Measurements from ENCODE around the gene INHBE.
"Not testable (repeated sequence)": the region's sequence is repeated elsewhere in the genome, so short reads cannot be mapped to it uniquely, and the experiment has no call there.

INHBE gene

GRCh38 chr12:57454566-57455373 is at the start of gene INHBE:
INHBE (plus strand) TSS chr12:57455307; CDS start chr12:57455537, 230 bp downstream.
- DNase-seq, result no peak

DNA sequence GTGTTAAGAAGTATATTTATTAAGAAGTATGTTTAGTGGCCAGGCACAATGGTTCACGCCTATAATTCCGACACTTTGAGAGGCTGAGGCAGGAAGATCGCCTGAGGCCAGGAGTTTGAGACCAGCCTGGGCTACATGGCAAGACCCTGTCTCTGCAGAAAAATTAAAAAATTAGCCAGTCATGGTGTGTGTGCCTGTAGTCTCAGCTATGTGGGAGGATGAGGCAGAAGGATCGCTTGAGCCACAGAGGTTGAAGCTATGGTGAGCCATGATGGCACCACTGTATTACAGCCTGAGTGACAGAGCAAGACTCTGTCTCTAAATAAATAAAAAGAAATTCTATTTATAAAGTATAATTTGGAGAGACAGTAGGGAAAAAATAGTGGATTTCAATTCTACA is 44.6 kb upstream of the INHBE start:
- no peak for DNase-seq

DNA sequence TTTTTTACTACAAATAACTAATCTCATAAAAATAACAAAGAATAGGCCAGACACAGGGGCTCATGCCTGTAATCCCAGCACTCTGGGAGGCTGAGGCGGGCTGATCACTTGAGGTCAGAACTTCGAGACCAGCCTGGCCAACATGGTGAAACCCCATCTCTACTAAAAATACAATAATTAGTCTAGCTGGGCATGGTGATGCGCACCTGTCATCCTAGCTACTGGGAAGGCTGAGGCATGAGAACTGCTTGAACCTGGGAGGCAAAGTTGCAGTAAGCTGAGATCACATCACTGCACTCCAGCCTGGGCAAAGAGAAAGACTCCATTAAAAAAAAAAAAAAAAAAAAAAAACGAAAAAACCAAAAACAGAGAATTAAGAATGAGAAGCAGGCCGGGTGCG is 40.9 kb upstream of the INHBE start:
- not testable (repeated sequence) for DNase-seq

DNA sequence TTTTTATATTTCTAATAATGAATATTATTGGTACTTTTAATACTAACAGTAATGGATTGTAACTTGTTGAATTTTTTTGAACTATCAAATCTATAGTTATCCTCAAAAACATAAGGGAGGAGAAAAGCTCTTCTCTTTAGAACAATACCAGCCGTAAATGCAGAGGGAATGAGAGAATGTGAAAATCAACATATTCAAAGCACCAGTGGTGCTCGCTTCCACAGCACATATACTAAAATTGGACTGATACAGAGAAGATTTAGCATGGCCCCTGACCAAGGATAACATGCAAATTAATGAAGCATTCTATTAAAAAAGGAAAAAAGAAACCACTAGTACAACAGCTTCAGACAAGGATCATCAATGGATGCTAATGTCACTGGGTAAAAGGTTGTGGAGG is 40.0 kb upstream of the INHBE start:
- no peak for DNase-seq

DNA sequence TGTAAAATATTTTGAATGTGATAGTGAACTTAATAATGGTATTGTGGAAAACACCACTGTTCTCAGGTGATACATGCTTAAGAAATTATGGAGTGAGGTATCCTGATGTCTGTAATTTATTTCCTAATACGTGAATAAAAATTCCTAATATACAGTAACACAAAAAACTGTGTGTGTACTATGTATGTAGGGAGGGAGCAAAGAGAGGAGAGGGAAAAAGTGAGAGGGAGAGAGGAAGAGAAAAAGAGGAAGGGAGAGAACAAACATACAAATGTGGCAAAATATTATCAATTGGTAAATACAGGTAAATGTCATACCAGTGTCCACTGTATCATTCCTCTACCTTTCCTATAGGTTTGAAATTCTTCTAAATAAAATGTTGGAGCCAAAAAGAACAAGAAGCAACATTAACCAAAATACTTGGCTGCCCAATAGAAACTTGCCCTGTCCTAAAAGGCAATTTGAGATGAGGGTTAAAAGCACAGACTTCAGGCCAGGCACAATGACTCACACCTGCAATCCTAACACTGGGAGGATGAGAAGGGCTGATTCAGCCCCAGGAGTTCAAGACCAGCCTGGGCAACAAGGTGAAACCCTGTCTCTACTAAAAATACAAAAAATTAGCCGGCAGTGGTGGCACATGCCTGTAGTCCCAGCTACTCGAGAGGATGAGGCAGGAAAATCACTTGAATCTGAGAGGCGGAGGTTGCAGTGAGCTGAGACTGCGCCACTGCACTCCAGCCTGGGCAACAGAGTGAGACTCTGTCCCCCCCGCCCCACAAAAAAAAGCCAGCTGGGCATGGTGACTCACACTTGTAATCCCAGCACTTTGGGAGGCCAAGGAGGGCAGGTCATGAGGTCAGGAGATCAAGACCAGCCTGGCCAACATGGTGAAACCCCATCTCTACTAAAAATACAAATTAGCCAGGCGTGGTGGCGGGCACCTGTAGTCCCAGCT is 38.8 kb upstream of the INHBE start:
- no peak for DNase-seq

DNA sequence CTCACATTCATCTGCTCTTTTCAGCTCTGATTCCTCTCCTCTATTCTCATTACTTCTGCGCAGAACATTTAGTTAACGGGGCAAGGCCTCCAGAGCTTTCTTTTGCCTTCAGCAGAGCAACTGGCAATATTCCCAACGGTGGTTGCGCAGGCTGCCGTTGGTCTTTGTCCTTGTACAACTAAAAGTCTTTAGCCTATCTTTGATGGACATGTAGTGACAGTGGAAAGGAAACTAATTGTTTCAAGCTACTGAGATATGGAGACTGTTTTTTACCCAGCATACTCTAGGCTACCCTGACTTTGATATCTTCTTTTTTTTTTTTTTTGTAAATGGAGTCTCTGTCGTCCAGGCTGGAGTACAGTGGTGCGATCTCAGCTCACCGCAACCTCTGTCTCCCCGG is 36.9 kb upstream of the INHBE start:
- no peak for DNase-seq

GRCh38 chr12:57419495-57419894 is 35.6 kb upstream of the INHBE start:
- no peak for DNase-seq

- no peak for DNase-seq
Observed at GRCh38 chr12:57420482-57420881, 34.6 kb upstream of the INHBE start.

GRCh38 chr12:57426948-57427347 is 28.2 kb upstream of the INHBE start:
- DNase-seq, result not testable (repeated sequence)

- DNase-seq, result no peak
Observed at GRCh38 chr12:57428965-57429364, 26.1 kb upstream of the INHBE start.

DNA sequence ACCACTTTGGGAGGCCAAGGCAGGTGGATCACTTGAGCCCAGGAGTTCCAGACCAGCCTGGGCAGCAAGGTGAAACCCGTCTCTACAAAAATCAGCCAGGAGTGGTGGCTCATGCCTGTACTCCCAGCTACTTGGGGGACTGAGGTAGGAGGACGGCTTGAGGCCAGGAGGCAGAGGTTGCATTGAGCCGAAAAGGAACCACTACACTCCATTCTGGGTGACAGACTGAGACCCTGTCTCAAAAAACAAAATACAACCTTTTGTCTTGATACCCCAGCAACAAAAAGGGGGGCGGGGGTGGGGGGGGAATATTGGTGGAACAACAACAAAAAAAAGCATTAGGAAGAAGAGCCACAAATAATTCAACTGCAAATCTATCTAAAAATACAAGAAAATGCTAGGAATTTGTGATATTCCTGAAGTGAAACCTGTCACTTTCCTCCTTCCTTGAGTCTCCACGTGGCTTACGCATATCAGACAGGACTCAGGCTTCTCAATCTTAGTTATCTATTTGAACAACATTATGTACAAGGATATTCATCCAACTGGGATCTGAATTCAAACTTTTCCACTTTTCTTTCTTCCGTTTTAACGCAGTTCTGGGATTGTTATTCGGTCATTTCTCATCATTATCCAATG is 25.5 kb upstream of the INHBE start:
- DNase-seq, result no peak

DNA sequence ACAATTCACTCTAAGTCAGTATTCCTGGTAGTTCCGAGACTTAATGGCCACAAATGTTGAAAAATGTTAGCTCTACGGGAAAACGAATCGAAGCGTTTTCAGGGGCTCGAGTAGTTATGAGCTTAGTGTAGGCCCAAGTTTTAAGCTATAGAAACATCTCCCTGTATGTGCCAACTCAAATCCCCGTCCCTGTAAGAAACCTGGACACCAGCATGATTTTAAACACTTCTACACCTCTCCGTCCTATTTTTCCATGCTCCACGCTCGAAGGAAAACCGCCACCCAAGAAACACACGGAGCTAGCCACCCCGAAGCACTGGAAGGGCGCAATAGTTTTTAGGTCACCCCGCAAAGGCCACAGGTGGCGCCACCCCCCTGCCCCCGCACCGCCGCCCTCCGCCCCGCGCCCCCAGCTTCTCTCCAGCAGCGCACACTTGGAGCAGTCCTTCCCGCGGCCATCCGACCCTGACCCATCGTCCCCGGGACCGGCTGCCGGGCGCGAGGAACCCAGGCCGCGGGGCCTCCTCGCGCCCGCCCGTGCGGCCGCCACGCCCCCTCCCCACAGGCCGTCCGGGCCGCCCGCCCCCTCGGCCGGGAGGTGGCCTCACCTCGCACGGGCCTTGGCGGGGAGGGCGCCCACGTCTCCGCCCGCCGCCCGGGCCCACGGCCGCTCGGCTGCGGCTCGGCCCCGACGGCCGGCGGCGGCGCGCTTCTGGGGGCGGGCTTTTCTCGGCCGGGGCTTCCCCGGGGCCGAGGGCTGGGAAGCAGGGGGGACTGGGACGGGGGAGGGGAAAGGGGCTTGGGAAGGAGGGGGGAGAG is 24.8 kb upstream of the INHBE start:
- DNase-seq, result no peak

DNA sequence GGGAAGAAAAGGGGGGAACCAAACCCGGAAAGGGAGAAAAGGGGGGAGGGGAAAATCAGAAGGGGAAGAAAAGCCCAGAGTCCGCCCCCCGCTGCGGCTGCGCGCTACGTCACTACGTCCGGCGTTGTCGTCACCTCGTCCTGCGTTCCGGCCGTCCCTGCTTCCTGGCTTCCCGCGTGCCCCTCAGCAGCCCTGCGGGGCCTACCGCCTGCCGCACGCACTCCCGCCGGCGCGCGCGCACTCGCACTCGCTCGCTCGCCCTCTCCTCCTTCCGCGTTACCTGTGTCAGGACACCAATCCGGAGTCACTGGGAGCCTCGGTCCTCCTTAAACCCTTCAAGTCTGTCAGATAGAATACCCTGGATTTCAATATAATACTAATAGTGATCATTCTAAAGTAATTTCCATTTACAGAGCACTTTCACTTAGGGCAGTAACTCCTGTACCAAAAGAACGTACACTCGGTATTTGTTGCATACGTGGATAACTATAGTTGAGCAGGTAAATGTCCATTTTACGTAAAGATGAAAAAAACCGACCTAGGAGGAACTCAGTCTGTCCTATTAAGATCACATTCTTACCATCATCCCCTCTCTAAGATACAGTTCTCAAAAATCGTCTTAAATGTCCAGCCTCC is 24.1 kb upstream of the INHBE start, which contains the start of gene R3HDM2:
Gene R3HDM2, minus strand, starts transcription at position 113 of the 636 bp plus-strand sequence. CDS start 120,615 bp downstream, outside the sequence.
- peak; percentile 98 for DNase-seq

DNA sequence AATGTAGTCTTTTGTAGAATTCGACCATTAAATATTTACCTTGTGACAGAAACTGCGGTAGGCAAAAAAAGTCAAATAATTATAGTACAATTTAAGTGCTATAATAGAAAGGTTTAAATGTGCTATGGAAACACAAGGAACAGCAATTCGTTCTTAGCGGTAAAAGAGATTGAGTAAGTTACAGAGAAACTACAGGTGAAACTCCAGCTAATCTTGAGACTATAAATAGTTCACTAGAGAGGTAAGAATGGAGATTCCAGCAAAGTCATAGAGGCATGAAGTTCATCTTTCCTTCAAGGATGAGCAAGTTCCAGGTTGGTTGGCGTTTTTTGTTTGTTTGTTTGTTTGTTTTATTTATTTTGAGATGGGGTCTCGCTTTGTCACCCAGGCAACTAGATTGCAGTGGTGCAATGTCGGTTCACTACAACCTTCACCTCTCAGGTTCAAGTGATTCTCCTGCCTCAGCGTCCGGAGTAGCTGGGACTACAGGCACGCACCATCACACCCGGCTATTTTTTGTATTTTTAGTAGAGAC is 23.4 kb upstream of the INHBE start:
- no peak for DNase-seq

- no peak for DNase-seq
Observed at GRCh38 chr12:57433370-57433769, 21.7 kb upstream of the INHBE start.

GRCh38 chr12:57434517-57435223 is 20.4 kb upstream of the INHBE start, which contains the start of gene INHBC:
INHBC (plus strand) TSS chr12:57434784; CDS start chr12:57434887, 103 bp downstream.
- no peak for DNase-seq

DNA sequence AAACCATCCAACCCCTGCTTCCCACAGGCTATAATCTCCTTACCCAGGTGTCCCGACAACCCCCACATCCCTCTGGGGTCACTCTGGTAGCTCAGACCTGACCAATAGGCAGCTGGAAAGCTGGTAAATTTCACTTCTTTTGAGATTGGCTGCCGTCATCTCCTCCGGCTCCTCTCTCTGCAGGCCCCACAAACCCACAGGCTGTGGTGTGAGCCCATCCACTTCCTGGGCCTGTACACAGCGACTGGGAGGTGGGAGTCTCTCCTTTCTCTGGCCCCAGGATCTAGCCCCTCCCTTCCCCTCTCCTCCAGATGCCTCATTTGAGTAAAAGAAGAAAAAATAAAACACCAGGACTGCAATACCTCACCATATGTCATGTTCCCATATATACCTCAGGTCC is 19.8 kb upstream of the INHBE start:
- no peak for DNase-seq

DNA sequence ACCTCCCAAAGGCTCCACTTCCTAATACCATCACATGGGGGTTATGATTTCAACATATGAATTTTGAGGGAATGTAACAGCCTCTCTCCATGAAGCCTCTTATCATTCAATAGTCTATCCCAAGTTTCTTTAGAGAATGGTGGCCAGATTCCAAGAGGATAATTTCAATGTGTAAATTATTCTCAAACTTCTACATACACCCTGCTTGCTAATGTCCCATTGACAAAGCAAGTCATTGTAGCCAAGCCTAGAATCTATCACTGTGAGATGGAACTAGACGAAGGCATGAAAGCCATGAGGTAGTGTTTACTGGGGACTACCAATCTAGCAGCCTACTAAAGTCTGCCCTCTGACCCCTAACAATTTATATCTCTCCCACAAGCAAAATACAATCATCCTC is 16.7 kb upstream of the INHBE start:
- no peak for DNase-seq

DNA sequence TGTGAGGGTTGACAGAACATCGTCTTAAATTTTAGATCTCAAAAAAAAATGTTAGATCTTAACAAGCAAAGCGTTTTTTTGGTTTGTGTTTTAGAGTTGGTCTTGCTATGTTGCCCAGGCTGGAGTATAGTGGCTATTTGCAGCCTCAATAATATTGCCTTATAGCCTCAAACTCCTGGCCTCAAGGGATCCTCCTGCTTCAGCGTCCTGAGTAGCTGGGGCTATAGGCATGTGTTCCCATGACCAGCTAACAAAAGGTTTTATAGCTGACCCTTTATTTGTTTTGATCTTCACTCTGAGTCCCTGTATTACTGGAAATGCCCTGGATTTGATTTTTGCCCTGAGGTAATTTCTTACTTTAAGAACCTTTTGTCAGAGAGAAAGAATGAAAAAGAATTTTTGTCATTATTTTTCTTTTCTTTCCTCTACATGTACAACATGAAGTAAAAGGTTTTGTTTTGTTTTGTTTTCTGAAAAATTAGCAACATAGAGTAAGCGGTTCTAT is 15.3 kb upstream of the INHBE start:
- no peak for DNase-seq

GRCh38 chr12:57441393-57441792 is 13.7 kb upstream of the INHBE start:
- DNase-seq, result not testable (repeated sequence)
